GM04504 (cell line): ENCODE measurements around the gene CSHL1.
"Not testable (repeated sequence)": the region's sequence is repeated elsewhere in the genome, so short reads cannot be mapped to it uniquely, and the experiment has no call there.

Experiments used
- DNase-seq: peaks from one replicate; pipeline ENCODE4 v3.0.0-alpha.2; 2012; ENCODE audit warnings: low read depth

CSHL1 gene

DNA sequence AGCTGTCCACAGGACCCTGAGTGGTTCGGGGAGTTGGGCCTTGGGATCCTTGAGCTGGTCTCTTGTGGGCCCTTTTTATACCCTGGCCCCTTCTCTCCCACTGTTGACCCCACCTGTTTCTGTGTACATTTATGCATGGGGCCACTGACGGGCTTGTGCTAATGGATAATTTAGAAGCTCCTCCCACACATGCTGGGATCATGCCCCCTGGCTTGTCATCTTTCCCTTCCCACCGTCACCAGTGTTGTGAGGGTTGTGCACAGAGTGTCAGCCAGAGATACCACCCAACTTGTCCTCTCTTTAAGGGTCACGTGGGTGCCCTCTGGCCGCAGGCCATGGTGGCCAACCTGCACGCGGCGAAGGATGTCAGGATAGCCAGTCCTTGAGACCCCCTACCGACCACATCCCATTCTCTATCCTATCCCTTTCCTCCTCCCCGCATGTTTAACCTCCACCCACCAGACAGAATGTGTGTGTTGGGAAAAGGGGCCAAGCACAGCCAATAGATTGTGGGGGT lies 7.8 kb upstream of the CSHL1 start, which contains the start of gene GH1:
TSS of gene GH1 (minus strand) at position 51 of the 517 bp plus-strand sequence. CDS start 63 bp downstream, outside the sequence.
- DNase-seq, result not testable (repeated sequence)

DNA sequence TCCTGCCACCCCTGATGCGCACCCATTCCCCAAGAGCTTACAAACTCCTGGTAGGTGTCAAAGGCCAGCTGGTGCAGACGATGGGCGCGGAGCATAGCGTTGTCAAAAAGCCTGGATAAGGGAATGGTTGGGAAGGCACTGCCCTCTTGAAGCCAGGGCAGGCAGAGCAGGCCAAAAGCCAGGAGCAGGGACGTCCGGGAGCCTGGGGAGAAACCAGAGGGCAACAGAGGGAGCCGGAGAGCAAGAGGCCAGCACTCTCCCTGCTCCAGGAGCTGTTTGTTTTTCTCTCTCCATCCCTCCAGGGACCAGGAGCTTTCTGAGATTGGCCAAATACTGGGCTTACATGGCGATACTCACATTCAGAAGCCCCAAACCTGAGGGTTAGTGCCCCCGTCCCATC lies 7.2 kb upstream of the CSHL1 start:
- DNase-seq, result no peak

DNA sequence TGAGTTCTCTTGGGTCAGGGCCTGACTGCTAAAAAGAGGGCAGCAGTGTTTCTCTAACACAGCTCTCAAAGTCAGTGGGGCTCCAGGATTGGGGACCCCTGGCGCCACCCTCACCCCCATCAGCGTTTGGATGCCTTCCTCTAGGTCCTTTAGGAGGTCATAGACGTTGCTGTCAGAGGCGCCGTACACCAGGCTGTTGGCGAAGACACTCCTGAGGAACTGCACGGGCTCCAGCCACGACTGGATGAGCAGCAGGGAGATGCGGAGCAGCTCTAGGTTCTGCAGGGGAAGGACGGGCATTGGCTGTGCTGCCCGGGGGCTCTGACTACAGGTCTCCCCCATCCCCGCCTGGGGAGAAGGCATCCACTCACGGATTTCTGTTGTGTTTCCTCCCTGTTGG lies 6.6 kb upstream of the CSHL1 start:
- DNase-seq, result no peak

DNA sequence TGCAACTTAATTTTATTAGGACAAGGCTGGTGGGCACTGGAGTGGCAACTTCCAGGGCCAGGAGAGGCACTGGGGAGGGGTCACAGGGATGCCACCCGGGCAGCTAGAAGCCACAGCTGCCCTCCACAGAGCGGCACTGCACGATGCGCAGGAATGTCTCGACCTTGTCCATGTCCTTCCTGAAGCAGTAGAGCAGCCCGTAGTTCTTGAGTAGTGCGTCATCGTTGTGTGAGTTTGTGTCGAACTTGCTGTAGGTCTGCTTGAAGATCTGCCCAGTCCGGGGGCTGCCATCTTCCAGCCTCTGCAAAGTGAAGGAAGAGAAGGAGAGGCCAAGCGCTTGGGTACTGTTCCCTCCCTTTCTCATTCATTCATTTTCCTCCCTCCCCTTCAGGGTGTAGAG lies 6.1 kb upstream of the CSHL1 start:
- DNase-seq, result not testable (repeated sequence)

DNA sequence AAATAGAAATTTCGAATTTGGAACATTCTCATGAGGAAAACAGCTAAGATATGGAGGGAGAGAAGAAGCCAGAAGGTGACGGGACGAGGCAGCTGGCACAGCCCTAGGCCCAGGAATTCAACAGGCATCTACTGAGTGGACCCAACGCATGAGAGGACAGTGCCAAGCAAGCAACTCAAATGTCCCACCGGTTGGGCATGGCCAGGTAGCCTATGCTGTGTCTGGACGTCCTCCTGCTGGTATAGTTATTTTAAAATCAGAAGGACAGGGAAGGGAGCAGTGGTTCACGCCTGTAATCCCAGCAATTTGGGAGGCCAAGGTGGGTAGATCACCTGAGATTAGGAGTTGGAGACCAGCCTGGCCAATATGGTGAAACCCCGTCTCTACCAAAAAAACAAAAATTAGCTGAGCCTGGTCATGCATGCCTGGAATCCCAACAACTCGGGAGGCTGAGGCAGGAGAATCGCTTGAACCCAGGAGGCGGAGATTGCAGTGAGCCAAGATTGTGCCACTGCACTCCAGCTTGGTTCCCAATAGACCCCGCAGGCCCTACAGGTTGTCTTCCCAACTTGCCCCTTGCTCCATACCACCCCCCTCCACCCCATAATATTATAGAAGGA lies 5.6 kb upstream of the CSHL1 start:
- DNase-seq, result no peak

DNA sequence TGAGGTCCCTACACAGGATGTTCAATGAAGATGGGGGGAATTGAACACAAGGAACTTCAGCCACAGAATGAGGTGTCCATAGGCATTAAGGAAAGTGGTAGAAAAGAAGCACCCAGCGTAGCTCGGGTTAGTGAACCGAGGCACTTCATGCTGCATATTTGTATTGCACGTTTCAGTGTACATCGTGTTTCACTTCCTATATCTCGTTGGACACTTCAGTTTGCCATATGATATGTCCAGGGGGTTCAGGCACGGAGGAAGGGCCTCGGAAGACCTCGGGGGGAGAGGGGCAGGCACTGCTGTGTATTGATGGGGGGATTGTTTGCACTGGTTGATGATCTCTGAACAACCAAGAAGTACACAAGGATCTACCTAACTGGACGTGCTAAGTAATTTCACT lies 4.7 kb upstream of the CSHL1 start:
- not testable (repeated sequence) for DNase-seq

DNA sequence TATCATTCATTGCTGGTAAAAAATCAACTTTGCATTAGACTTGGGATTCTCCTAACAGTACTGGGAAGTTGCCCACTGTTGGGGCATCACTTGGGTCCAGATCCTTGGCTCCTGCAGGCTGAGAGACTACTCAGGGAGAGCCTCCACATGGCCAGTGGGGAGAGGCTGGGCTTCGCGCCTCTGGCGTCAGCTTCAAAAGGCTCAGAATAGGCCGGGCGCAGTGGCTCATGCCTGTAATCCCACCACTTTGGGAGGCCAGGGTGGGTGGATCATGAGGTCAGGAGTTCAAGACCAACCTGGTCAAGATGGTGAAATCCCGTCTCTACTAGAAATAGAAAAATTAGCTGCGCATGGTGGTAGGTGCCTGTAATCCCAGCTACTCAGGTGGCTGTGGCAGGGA lies 3.4 kb upstream of the CSHL1 start:
- DNase-seq, result no peak

DNA sequence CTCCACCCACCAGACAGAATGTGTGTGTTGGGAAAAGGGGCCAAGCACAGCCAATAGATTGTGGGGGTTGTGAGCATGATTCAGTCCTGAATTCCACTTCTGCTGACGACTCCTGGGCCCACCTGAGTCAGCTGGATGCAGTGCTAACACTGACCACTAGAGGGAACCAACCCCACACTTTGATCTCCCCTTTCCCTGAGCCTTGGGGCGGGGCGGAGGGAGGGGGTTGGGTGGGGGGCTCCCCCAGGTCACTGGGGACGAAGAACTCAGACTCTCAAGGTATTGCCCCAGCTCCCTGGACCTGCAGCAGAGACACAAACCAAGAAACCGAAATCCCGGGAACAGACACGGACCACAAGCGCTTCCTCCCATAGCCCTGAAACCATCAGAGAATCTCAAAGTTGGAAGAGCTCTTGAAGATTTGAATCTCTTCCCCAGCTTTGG lies 621 bp upstream of the CSHL1 start:
- DNase-seq, result no peak

DNA sequence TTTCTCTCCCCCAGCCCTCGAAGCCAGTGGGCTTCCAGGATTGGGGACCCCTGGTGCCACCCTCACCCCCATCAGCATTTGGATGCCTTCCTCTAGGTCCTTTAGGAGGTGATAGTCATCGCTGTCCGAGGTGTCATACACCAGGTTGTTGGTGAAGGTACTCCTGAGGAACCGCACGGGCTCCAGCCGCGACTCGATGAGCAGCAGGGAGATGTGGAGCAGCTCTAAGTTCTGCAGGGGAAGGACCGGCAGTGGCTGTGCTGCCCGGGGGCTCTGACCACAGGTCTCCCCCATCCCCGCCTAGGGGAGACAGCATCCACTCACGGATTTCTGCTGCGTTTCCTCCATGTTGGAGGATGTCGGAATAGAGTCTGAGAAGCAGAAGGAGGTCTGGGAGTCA lies 962 bp downstream of the CSHL1 start:
- no peak for DNase-seq

DNA sequence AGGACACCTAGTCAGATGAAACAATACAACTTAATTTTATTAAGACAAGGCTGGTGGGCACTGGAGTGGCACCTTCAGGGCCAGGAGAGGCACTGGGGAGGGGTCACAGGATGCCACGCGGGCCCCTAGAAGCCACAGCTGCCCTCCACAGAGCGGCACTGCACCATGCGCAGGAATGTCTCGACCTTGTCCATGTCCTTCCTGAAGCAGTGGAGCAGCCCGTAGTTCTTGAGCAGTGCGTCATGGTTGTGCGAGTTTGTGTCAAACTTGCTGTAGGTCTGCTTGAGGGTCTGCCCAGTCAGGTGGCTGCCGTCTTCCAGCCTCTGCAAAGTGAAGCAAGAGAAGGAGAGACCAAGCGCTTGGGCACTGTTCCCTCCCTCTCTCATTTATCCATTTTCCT lies 1.5 kb downstream of the CSHL1 start:
- not testable (repeated sequence) for DNase-seq

DNA sequence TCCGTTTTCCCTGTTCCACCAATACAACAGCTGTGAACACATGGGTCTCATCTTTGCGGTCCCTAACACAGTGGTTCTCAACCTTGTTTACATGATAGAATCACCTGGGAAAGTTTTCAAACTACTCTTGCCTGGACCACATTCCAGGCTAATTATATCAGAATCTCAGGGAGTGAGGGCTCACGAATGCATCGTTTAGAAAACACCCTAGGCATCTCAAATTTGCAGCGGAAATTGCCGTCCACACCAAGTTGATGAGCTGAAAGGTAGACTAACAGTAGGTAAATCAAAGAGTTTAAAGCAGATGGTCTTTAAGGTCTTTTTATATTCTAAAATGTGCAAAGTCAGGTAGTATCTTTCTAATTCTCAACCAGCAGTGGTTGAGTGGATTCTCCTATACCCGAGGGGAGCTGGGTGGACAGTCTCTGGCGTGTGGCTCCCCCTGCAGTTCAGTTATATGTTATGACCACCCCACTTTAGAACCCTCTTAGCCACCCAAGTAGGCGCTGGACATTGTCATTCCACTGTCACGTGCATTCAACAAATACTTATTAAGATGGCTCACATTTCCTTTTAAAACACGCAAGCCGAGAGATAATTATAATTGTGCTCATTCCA lies 3.8 kb downstream of the CSHL1 start:
- DNase-seq, result not testable (repeated sequence)

DNA sequence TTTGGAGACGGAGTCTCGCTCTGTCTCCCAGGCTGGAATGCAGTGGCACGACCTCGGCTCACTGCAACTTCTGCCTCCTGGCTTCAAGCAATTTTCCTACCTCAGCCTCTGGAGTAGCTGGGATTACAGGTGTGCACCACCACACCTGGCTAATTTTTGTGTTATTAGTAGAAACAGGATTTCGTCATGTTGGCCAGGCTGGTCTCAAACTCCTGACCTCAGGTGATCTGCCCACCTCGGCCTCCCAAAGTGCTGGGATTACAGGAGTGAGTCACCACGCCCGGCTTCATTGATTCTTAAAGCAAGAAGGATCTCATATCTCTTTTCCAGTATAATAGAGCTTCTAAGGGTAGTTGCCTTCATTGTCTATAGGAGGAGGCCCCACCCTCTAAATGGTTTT lies 6.3 kb downstream of the CSHL1 start:
- not testable (repeated sequence) for DNase-seq

DNA sequence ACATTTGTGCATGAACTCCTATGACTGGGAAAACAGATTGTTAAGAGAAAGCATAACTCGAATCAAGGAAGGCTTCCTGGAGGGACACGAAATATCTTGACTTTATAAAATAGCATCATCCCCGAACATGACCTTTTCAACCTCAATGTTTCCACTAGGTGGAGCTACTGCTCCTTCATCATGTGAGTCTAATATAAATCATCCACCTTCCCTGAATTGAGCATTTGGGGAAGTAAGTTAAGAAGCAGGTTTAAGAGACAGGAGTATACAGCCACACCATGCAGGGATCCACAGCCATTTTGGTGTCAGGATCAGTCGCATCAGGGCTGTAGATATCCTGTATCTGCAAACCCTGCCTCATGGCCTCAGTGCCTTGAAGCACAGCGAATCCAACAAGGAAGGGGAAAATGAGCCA lies 7.3 kb downstream of the CSHL1 start:
- DNase-seq, result not testable (repeated sequence)

DNA sequence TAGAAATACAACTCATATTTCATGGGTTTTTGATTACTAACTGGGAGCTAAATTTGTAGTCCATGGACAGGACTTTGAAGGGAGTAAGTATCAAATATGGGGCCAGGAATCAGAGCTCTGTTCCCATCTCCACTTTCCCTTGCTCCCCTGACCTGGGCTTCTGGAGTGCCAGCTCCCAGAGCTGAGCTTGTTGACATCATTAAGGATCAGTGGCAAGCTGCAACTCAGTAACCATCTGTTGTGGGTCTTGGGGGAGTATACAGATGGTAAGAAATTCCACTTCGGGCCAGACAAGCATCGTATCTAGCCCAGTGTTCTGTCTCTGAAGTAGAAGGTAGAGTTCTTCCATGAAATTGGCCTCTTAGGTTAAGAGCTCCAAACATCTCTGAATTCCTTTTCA lies 9.1 kb downstream of the CSHL1 start:
- not testable (repeated sequence) for DNase-seq

DNA sequence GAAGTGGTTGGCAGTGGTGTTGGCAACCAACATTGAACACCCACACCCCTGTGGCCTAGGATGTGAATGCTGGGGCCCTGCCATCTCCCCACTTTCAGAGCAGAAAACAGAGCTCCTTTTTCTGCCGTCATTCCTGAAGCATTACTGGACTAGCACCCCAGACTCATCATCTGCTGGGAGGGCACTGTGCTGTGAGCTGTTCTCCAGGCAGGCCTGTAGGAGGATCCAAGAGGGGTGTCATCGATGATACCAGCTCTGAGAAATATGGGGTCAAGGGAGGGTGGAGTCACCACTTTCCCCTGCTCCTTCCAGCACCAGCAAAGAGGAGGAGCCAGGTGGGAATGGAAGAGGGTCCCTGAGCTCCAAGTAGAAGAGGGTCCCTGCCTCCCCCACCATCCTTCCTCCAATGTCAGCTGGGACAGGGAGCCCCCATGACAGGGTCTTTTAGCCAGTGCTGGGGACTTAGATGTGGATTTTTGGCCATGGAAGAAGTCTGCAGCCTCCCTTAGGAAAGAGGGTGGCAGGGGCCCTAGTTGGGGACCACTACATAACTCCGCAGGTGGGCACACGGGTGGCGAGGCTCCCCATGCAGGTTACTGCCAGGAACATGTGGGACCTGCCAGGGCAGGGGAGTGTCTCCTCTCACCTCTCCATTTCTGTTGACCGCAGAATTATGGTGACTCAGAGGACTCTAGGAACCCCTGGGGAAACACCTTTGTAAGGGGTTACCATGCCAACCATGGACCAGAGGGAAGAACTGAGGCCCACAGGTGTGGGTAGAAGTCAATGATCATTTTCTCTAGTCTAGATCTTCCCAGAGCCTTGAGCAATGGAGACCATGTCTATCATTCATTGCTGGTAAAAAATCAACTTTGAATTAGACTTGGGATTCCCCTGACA lies 11.9 kb downstream of the CSHL1 start:
- not testable (repeated sequence) for DNase-seq

DNA sequence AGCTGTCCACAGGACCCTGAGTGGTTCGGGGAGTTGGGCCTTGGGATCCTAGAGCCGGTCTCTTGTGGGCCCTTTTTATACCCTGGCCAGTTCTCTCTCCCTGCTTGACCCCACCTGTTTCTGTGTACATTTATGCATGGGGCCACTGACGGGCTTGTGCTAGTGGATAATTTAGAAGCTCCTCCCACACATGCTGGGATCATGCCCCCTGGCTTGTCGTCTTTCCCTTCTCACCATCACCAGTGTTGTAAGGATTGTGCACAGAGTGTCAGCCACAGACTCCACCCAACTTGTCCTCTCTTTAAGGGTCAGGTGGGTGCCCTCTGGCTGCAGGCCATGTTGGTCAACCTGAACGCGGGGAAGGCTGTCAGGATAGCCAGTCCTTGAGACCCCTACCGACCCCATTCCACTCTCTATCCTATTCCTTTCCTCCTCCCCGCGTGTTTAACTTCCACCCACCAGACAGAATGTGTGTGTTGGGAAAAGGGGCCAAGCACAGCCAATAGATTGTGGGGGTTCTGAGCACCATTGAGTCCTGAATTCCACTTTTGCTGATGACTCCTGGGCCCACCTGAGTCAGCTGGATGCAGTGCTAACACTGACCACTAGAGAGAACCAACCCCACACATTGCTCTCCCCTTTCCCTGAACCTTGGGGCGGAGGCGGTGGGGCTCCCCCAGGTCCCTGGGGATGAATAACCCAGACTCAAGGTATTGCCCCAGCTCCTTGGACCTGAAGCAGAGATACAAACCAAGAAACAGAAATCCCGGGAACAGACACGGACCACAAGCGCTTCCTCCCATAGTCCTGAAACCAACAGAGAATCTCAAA lies 14.3 kb downstream of the CSHL1 start, which contains the start of gene CSH1:
TSS of gene CSH1 (minus strand) at position 51 of the 831 bp plus-strand sequence. CDS start 63 bp downstream, outside the sequence.
- DNase-seq, result not testable (repeated sequence)

DNA sequence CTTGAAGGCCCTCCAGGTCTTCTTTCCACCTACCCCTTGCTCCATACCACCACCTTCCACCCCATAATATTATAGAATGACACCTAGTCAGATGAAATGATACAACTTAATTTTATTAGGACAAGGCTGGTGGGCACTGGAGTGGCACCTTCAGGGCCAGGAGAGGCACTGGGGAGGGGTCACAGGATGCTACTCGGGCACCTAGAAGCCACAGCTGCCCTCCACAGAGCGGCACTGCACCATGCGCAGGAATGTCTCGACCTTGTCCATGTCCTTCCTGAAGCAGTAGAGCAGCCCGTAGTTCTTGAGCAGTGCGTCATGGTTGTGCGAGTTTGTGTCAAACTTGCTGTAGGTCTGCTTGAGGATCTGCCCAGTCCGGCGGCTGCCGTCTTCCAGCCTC lies 16.2 kb downstream of the CSHL1 start:
- not testable (repeated sequence) for DNase-seq

DNA sequence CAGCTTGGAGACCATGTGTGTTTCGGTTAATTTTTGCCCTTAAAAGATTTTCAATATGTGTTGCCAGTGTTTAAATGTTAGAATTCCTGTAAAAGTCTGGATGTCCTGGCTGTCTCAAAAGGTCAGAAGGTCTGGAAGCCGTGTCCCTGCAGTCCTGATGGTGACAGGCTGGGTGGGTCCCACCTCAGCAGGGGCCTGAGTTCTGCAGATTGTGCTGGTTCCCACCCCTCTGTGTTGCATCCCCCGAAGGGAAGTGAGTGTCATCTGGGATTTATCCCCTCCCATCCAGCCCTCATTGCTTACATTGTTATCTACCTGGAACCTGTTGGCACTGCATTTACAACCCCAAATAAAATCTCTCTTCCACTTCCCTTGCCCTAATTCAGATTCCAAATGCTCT lies 17.0 kb downstream of the CSHL1 start:
- not testable (repeated sequence) for DNase-seq

DNA sequence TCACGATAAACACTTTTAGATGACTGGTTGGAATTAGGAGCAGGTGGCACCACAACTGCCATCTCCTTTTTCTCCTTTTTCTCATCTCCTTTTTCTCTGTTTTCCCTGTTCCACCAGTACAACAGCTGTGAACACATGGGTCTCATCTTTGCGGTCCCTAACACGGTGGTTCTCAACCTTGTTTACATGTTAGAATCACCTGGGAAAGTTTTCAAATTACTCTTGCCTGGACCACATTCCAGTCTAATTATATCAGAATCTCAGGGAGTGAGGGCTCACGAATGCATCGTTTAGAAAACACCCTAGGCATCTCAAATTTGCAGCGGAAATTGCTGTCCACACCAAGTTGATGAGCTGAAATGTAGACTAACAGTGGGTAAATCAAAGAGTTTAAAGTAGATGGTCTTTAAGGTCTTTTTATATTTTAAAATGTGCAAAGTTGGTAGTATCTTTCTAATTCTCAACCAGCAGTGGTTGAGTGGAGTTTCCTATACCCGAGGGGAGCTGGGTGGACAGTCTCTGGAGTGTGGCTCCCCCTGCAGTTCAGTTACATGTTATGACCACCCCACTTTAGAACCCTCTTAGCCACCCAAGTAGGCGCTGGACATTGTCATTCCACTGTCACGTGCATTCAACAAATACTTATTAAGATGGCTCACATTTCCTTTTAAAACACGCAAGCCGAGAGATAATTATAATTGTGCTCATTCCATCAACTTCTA lies 18.6 kb downstream of the CSHL1 start:
- DNase-seq, result not testable (repeated sequence)

DNA sequence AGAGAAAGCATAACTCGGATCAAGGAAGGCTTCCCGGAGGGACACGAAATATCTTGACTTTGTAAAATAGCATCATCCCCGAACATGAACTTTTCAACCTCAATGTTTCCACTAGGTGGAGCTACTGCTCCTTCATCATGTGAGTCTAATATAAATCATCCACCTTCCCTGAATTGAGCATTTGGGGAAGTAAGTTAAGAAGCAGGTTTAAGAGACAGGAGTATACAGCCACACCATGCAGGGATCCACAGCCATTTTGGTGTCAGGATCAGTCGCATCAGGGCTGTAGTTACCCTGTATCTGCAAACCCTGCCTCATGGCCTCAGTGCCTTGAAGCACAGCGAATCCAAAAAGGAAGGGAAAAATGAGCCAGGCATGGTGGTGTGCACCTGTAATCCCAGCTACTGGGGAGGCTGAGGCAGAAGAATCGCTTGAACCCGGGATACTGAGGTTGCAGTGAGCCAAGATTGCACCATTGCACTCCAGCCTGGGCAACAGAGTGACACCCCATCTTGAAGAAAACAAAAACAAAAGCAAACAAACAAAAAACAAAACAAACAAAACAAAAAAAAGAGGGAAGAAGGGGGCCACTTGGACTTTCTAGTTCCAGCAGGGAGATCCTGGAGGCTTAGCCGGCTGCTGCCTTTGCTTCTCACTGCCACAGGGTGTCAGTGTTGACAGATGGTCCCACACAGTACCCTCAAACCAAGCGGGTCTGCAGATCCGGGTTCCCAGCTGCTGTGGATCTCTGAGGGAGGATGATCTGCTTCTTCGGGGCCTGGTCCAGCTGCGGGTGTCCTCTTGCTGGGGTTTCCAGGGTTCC lies 21.8 kb downstream of the CSHL1 start:
- not testable (repeated sequence) for DNase-seq
